Ascending aorta (tissue), 2 donors: ENCODE measurements around the gene HYLS1. TPM values are rescaled to one million over a fixed set of nuclear protein-coding genes. Genes with fewer than 3 reads are reported as not detected.

Source experiments
- DNase-seq, 2 donors: peaks; one replicate each; pipeline ENCODE4 v3.0.0-alpha.2; 2019; ENCODE audit warnings: low spot score in 2 of 2
- H3K27ac ChIP-seq, 2 donors: fragments of 200-600 bp; sonication (generic); one replicate each; pipeline ENCODE4 v1.5.1; 2016 to 2017; ENCODE audit warnings: mild to moderate bottlenecking in 1 of 2
- H3K27me3 ChIP-seq: fragments of 200-600 bp; sonication (generic); one replicate; pipeline ENCODE4 v1.5.1; 2017
- H3K36me3 ChIP-seq, 2 donors: fragments of 200-600 bp; sonication (generic); one replicate each; pipeline ENCODE4 v1.5.1; 2016
- H3K4me1 ChIP-seq, 2 donors: fragments of 200-600 bp; sonication (generic); one replicate each; pipeline ENCODE4 v1.5.1; 2016 to 2017; ENCODE audit warnings: mild to moderate bottlenecking in 1 of 2
- H3K4me3 ChIP-seq, 2 donors: fragments of 200-600 bp; sonication (generic); one replicate each; pipeline ENCODE4 v1.5.1; 2016 to 2017; ENCODE audit warnings: mild to moderate bottlenecking in 1 of 2
- H3K9me3 ChIP-seq, 2 donors: fragments of 200-600 bp; sonication (generic); one replicate each; pipeline ENCODE4 v1.5.1; 2016
- CTCF ChIP-seq, 3 experiments: fragments of 200-600 bp in 2 of 3; fragments of 450-650 bp in 1 of 3; sonication (generic) in 2 of 3; IDR thresholded peaks; one replicate each; pipeline ENCODE4 v1.5.1; 2016 to 2019; ENCODE audit warnings: antibody characterized with exemption in 3 of 3, mild to moderate bottlenecking in 1 of 3, moderate library complexity in 1 of 3
- intact Hi-C: fragments of 100-400 bp; cut with DNase I; formaldehyde crosslinking; loops from one replicate; pipeline ENCODE4 v1.15.1; 2023
- total RNA-seq: library from RNA; depleted of rRNA; stranded (reverse); fragments of >200 nt; gene quantifications from one replicate; pipeline ENCODE4 v1.1.0, GENCODE V29; 2016

Gene HYLS1
- total RNA-seq, 1 donor from 2014 or later: 6.5 TPM

DNA sequence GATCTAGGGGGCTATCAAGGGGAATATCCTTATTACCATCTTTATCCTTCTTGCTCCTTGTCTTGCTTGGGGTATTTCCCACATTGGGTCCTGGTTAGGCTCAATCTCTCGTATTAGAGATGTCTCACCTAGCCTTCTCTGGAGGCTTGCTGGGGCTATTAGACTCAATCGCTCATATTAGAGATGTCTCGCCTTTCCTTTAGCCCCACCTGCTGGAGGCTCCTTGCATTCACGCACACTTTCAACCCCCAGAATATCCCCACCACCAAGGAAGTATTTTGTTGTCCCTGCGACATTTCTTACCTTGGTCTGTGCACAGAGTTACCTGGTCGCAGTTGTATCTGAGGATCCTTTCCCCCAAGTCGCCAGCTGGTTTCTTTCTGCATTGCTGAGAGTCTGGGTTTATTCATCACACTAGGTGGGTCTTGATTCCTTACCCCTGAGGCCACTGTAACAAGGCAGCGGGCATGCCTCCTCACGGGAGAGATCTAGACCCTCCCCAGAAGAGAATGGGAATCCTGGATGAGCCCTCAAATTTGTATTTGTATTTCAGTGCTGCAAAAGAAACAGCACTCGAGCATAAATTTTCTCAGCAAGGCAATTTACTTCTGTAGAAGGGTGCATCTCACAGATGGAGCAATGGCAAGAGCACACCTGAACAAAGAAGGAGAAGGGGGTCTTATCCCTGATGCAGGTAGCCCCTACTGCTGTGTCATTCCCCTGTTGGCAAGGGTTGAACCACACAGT, 15.9 kb upstream of the HYLS1 start:
- DNase-seq: no peak
- intact Hi-C loops: no loop called here
- TF ChIP-seq CTCF (IDR thresholded peaks at IDR 0.05): peak in 2 of 3 experiments; percentile 20 to 55
- Histone ChIP-seq H3K27me3 (no peaks in the 10 kb centered on the region), H3K27ac (no peak overlapping the region), H3K36me3 (no peaks in the 10 kb centered on the region), H3K4me1 (no peaks in the 10 kb centered on the region), H3K4me3 (no peak overlapping the region), H3K9me3 (no peaks in the 10 kb centered on the region)

- no peaks in the 10 kb centered on the region for H3K9me3 ChIP-seq
- H3K4me1 ChIP-seq: no peaks in the 10 kb centered on the region
- H3K36me3 ChIP-seq: no peaks in the 10 kb centered on the region
- intact Hi-C loops: no loop called here
- no peak for TF ChIP-seq CTCF (IDR thresholded peaks at IDR 0.05)
- no peak overlapping the region for H3K4me3 ChIP-seq
- H3K27ac ChIP-seq: no peak overlapping the region
- H3K27me3 ChIP-seq: no peaks in the 10 kb centered on the region
- no peak for DNase-seq
These were observed 15.4 kb upstream of the HYLS1 start for GRCh38 chr11:125872138-125872491.

GRCh38 chr11:125873881-125874555, 13.4 kb upstream of the HYLS1 start:
- intact Hi-C loops: loop anchor here (1.0 kb wide), 1 partner anchor 305 kb away; the partner anchor contains the start of gene EI24
- Histone ChIP-seq H3K36me3 (no peaks in the 10 kb centered on the region), H3K9me3 (no peaks in the 10 kb centered on the region), H3K27ac (no peak overlapping the region), H3K4me1 (no peaks in the 10 kb centered on the region), H3K27me3 (no peaks in the 10 kb centered on the region), H3K4me3 (no peak overlapping the region)
- TF ChIP-seq CTCF (IDR thresholded peaks at IDR 0.05): no peak
- DNase-seq: no peak

DNA sequence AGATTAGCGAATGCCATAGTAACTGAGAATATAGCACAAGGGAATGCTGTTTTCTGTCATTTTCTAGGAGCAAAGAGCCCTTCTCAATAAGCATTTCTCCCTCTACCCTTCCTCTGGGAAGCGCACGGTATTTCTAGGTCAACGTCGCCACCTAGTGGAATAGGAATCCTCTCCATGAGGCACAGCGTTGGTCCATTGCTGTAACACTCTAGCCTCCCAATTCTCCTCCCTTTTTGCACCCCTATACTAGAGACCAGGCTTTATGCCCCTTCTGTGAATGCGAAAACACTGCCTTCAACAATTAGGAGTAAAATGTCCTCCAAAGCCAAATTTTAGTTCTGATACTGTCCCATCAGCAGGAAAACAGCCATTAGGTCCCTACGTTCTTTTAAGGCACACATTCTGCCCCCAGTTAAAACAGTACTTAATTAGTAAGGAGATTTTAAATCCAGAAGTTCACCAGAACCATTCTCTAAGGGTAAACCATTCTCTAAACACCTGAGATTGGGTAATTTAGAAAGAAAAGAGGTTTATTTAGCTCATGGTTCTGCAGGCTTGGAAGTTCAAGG, 12.8 kb upstream of the HYLS1 start:
- no peaks in the 10 kb centered on the region for H3K9me3 ChIP-seq
- peak in 1 of 2 donors; percentile 67 for DNase-seq
- H3K4me1 ChIP-seq: no peaks in the 10 kb centered on the region
- peak; percentile 63 to 74 (median 66) for TF ChIP-seq CTCF (IDR thresholded peaks at IDR 0.05)
- H3K4me3 ChIP-seq: no peak overlapping the region
- intact Hi-C loops: loop anchor here (1.0 to 5.0 kb wide), 2 partner anchors 152 to 305 kb away; partner anchors contain the start of gene EI24
- no peaks in the 10 kb centered on the region for H3K36me3 ChIP-seq
- no peak overlapping the region for H3K27ac ChIP-seq
- H3K27me3 ChIP-seq: no peaks in the 10 kb centered on the region

GRCh38 chr11:125881291-125881690, 6.2 kb upstream of the HYLS1 start:
- intact Hi-C loops: loop anchor here (10.0 kb wide), 2 partner anchors 386 to 1236 kb away; partner anchors contain the start of gene FEZ1
- no peak for TF ChIP-seq CTCF (IDR thresholded peaks at IDR 0.05)
- no peak overlapping the region for H3K27ac ChIP-seq
- no peaks in the 10 kb centered on the region for H3K4me1 ChIP-seq
- no peaks in the 10 kb centered on the region for H3K27me3 ChIP-seq
- no peak overlapping the region for H3K4me3 ChIP-seq
- H3K9me3 ChIP-seq: no peaks in the 10 kb centered on the region
- H3K36me3 ChIP-seq: no peaks in the 10 kb centered on the region
- no peak for DNase-seq
